Left renal cortex interstitium (tissue), 4 donors: ENCODE data around the gene ICA1L. TPM values are rescaled to one million over a fixed set of nuclear protein-coding genes. Genes with fewer than 3 reads are reported as not detected.
"Not testable (repeated sequence)": the region's sequence is repeated elsewhere in the genome, so short reads cannot be mapped to it uniquely, and the experiment has no call there.

Source experiments
- DNase-seq, 4 donors: peaks; one replicate each; pipeline ENCODE4 v3.0.0-alpha.2; 2013; ENCODE audit warnings: low read depth in 4 of 4, low spot score in 2 of 4, missing footprints in 1 of 4
- polyA plus RNA-seq, 4 donors: library from polyadenylated mRNA; unstranded; fragments of 120-200 nt; gene quantifications; one replicate each; pipeline ENCODE4 v1.2.1, GENCODE V29; 2013; ENCODE audit not compliant: insufficient read length in 4 of 4

The ICA1L gene
- polyA plus RNA-seq, 4 donors = 12.7 to 24.1 (median 17.8) TPM

DNA sequence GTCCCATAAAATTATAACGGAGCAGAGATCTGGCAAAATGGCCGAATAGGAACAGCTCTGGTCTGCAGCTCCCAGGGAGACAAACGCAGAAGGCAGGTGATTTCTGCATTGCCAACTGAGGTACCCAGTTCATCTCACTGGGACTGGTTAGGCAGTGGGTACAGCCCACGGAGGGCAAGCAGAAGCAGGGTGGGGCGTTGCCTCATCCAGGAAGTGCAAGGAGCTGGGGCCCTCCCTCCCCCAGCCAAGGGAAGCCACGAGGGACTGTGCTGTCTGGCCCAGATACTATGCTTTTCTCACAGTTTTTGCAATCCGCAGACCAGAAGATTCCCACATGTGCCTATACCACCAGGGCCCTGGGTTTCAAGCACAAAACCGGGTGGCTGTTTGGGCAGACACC, 22.8 kb downstream of the ICA1L start:
- no peak for DNase-seq

GRCh38 chr2:202847693-202848524, 23.7 kb downstream of the ICA1L start:
- DNase-seq = no peak

DNA sequence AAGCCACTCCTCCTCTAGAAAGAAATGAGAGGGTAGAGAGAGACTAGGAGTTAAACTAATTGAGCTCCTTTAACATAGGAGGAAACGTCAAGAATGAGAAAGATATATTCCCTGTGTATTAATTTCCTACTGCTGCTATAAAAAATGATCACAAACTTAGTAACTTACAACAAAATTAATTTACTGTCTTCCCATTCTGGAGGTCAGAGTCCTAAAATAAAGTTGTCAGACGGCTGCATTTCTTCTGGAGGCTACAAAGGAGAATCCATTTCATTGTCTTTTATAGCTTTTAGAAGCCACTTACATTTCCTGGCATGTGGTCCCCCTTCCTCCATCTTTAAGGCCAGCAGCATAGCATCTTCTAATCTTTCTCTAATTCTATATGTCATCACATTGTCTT, 26.9 kb downstream of the ICA1L start:
- DNase-seq = peak in 1 of 4 donors; percentile 24

- DNase-seq = no peak
Measured at GRCh38 chr2:202842690-202843089, 28.9 kb downstream of the ICA1L start.

GRCh38 chr2:202841090-202841867, 30.3 kb downstream of the ICA1L start:
- no peak for DNase-seq

GRCh38 chr2:202831242-202832220, 40.0 kb downstream of the ICA1L start:
- no peak for DNase-seq

DNA sequence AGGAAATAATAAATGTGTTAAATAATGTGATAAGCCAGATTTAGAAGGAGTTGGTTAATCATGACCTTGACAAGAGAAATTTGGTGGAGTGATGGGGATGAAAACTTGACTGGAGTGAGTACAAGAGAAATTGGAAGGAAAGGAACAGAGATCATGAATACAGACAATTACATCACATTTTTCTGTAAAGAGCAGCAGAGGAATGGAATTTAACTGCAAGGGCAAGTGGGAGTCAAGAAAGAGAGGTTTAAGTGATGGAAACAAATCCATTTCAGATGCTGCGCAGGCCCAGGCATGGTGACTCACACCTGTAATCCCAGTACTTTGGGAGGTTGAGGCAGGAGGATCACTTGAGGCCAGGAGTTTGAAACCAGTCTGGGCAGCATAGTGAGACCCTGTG, 46.7 kb downstream of the ICA1L start:
- DNase-seq = no peak

GRCh38 chr2:202822411-202822810, 49.2 kb downstream of the ICA1L start:
- DNase-seq = no peak

- no peak for DNase-seq
Measured at GRCh38 chr2:202821206-202822160, 50.1 kb downstream of the ICA1L start.

GRCh38 chr2:202818321-202818720, 53.2 kb downstream of the ICA1L start:
- no peak for DNase-seq

- DNase-seq = no peak
Measured at GRCh38 chr2:202817771-202818170, 53.8 kb downstream of the ICA1L start.

GRCh38 chr2:202815548-202816360, 55.8 kb downstream of the ICA1L start:
- DNase-seq = peak in 3 of 4 donors; percentile 28 to 44 (median 41)

DNA sequence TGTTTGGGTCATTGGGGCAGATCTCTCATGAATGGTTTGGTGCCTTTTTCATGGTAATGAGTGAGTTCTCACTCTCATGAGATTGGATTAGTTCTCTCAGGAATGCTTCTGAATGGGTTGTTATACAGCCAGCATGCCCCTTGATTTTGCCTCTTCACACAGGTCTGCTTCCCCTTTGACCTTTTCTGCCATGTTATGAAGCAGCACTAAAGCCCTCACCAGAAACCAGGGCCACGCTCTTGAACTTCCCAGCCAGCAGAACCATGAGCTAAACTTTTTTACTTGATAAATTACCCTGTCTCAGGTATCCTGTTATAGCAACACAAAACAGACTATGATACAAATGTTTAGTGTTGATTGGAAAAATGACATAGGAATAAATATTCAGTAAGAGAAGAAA, 57.3 kb downstream of the ICA1L start:
- DNase-seq = no peak

DNA sequence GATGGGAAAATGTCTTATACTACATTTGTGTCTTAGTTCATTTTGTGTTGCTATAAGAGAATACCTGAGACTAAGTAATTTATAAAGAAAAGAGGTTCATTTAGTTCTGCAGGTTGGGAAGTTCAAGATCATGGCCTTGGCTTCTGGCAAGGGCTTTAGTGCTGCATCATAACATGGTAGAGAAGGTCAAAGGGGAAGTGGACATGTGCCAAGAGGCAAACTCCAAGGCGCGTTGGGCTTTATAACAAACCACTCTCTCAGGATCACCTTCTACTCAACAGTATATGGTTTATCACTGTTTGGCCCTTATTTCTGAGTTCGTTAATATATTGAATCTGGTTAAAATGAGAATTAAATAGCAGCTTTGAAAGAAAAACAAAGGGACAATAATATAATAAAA, 58.2 kb downstream of the ICA1L start:
- no peak for DNase-seq

- DNase-seq = no peak
Measured at GRCh38 chr2:202808754-202809153, 62.8 kb downstream of the ICA1L start.

DNA sequence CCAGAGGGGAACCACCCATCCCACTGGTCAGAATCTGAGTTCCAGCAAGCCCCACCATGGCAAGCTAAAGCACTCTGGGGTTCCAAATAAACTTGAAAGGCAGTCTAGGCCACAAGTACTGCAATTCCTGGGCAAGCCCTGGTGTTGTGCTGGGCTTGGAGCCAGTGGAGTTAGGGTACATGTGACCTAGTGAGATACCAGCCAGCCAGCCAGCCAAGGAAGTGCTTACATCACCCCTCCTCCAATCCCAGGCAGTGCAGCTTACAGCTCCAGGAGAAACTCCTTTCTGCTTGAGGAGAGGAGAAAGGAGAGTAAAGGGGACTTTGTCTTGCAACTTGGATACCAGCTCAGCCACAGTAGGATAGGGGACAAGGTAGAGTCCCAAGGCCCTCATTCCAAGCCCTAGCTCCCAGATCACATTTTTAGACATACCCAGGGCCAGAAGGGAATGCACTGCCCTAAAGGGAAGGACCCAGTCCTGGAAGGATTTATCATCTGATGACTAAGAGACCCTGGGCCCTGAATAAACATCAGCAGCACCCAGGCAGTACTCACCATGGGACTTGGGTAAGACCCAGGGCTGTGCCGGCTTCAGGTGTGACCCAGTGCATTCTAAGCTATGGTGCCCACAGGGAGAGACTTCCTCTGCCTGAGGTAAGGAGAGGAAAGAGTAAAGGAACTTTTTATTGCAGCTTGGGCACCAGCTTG, 64.0 kb downstream of the ICA1L start:
- peak in 1 of 4 donors; percentile 41 for DNase-seq

GRCh38 chr2:202805911-202806310, 65.7 kb downstream of the ICA1L start:
- not testable (repeated sequence) for DNase-seq

GRCh38 chr2:202797944-202798343, 73.6 kb downstream of the ICA1L start:
- no peak for DNase-seq
